ENCODE results near the gene ARID2.

The ARID2 gene

DNA sequence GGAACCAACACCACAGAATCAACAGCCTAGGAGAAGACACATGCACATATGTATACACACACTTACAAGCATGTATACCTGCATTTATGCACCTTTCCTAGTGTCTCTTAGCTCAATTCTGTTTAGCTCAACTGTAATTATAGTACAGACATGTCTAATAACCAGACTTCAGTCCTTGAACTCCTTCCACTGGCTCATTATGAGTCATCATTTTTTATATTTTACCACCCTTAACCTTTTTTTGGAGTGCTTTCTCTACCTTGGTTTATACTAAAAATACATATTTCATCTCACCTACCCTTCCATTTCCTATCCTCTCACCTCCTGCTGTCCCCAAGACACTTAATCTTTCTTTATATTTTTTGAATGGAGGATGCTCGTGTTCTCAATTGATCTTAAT, 110.4 kb downstream of the ARID2 start:
- H3K4me3 ChIP-seq (ENCODE audit: low read depth, low read length): no peak overlapping the region
- H3K36me3 ChIP-seq (ENCODE audit: control insufficient read depth in 2 of 2, insufficient read depth in 1 of 2, low read length in 2 of 2): peaks cover 37 to 52% of the 10 kb centered on the region in 2 experiments
- no peaks in the 10 kb centered on the region for H3K4me1 ChIP-seq (ENCODE audit: control insufficient read depth, insufficient read depth, low read length)
- ChIA-PET POLR2A (no interaction called here), CTCF (interaction anchor here (0.5 kb wide), 1 partner anchor 644 kb away, joined by 3 read pairs; no protein-coding TSS in a partner anchor)
- H3K27ac ChIP-seq (ENCODE audit: extremely low read depth, low read depth, low read length): no peak overlapping the region
- no peaks in the 10 kb centered on the region for H3K9me3 ChIP-seq (ENCODE audit: control insufficient read depth, insufficient read depth, low read depth, low read length)
- TF ChIP-seq, protein P1, sequence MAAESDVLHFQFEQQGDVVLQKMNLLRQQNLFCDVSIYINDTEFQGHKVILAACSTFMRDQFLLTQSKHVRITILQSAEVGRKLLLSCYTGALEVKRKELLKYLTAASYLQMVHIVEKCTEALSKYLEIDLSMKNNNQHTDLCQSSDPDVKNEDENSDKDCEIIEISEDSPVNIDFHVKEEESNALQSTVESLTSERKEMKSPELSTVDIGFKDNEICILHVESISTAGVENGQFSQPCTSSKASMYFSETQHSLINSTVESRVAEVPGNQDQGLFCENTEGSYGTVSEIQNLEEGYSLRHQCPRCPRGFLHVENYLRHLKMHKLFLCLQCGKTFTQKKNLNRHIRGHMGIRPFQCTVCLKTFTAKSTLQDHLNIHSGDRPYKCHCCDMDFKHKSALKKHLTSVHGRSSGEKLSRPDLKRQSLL (tag by site-specific recombination; IDR thresholded peaks at IDR 0.05): no peak
- TF ChIP-seq, protein P2, sequence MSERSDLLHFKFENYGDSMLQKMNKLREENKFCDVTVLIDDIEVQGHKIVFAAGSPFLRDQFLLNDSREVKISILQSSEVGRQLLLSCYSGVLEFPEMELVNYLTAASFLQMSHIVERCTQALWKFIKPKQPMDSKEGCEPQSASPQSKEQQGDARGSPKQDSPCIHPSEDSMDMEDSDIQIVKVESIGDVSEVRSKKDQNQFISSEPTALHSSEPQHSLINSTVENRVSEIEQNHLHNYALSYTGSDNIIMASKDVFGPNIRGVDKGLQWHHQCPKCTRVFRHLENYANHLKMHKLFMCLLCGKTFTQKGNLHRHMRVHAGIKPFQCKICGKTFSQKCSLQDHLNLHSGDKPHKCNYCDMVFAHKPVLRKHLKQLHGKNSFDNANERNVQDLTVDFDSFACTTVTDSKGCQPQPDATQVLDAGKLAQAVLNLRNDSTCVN (tag by site-specific recombination; optimal IDR thresholded peaks at IDR 0.05): no peak
- no peak for TF ChIP-seq ZNF404 (tag by site-specific recombination; IDR thresholded peaks at IDR 0.05)
- no peak for TF ChIP-seq GLIS1 (tag by site-specific recombination; IDR thresholded peaks at IDR 0.05)
- no peak for TF ChIP-seq ZNF623 (tag by site-specific recombination; IDR thresholded peaks at IDR 0.05)
- no peak for TF ChIP-seq RBAK (tag by site-specific recombination; IDR thresholded peaks at IDR 0.05)
- no peak for TF ChIP-seq ZNF24 (tag by site-specific recombination; IDR thresholded peaks at IDR 0.05)
- no peak for TF ChIP-seq ZFP3 (tag by site-specific recombination; IDR thresholded peaks at IDR 0.05; ENCODE audit: low read depth)
- TF ChIP-seq, protein P3, sequence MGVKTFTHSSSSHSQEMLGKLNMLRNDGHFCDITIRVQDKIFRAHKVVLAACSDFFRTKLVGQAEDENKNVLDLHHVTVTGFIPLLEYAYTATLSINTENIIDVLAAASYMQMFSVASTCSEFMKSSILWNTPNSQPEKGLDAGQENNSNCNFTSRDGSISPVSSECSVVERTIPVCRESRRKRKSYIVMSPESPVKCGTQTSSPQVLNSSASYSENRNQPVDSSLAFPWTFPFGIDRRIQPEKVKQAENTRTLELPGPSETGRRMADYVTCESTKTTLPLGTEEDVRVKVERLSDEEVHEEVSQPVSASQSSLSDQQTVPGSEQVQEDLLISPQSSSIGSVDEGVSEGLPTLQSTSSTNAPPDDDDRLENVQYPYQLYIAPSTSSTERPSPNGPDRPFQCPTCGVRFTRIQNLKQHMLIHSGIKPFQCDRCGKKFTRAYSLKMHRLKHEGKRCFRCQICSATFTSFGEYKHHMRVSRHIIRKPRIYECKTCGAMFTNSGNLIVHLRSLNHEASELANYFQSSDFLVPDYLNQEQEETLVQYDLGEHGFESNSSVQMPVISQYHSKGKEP (tag by site-specific recombination; IDR thresholded peaks at IDR 0.05): no peak
- no peak for TF ChIP-seq KLF10 (tag by site-specific recombination; IDR thresholded peaks at IDR 0.05)
- TF ChIP-seq, protein P4, sequence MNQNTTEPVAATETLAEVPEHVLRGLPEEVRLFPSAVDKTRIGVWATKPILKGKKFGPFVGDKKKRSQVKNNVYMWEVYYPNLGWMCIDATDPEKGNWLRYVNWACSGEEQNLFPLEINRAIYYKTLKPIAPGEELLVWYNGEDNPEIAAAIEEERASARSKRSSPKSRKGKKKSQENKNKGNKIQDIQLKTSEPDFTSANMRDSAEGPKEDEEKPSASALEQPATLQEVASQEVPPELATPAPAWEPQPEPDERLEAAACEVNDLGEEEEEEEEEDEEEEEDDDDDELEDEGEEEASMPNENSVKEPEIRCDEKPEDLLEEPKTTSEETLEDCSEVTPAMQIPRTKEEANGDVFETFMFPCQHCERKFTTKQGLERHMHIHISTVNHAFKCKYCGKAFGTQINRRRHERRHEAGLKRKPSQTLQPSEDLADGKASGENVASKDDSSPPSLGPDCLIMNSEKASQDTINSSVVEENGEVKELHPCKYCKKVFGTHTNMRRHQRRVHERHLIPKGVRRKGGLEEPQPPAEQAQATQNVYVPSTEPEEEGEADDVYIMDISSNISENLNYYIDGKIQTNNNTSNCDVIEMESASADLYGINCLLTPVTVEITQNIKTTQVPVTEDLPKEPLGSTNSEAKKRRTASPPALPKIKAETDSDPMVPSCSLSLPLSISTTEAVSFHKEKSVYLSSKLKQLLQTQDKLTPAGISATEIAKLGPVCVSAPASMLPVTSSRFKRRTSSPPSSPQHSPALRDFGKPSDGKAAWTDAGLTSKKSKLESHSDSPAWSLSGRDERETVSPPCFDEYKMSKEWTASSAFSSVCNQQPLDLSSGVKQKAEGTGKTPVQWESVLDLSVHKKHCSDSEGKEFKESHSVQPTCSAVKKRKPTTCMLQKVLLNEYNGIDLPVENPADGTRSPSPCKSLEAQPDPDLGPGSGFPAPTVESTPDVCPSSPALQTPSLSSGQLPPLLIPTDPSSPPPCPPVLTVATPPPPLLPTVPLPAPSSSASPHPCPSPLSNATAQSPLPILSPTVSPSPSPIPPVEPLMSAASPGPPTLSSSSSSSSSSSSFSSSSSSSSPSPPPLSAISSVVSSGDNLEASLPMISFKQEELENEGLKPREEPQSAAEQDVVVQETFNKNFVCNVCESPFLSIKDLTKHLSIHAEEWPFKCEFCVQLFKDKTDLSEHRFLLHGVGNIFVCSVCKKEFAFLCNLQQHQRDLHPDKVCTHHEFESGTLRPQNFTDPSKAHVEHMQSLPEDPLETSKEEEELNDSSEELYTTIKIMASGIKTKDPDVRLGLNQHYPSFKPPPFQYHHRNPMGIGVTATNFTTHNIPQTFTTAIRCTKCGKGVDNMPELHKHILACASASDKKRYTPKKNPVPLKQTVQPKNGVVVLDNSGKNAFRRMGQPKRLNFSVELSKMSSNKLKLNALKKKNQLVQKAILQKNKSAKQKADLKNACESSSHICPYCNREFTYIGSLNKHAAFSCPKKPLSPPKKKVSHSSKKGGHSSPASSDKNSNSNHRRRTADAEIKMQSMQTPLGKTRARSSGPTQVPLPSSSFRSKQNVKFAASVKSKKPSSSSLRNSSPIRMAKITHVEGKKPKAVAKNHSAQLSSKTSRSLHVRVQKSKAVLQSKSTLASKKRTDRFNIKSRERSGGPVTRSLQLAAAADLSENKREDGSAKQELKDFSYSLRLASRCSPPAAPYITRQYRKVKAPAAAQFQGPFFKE (tag by site-specific recombination; IDR thresholded peaks at IDR 0.05; ENCODE audit: borderline replicate concordance): no peak

DNA sequence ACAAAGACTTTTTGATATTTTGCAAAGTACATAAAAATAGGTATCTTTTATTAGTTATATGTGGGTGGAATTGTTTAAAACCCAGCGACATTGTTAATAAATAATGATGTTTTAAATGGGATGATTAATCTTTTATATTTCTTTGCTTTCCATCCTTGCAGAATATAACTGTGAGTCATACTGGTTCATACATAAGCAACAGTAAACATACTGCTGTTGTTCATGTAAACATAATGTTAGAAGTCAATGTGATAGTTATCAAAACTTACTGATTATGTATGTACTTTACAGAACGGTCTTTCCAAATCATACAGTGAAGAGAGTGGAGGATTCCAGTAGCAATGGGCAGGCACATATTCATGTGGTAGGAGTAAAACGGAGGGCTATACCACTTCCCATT, 119.8 kb downstream of the ARID2 start:
- ChIA-PET POLR2A (no interaction called here), CTCF (no interaction called here)

More for the DNA sequence above, 119.8 kb downstream of the ARID2 start:
- H3K27ac ChIP-seq (ENCODE audit: extremely low read depth, low read depth, low read length): no peak overlapping the region
- H3K4me1 ChIP-seq (ENCODE audit: control insufficient read depth, insufficient read depth, low read length): no peaks in the 10 kb centered on the region
- H3K9me3 ChIP-seq (ENCODE audit: control insufficient read depth, insufficient read depth, low read depth, low read length): no peaks in the 10 kb centered on the region
- peaks cover 35 to 53% of the 10 kb centered on the region in 2 experiments; a peak in 2 of 3 replicates for H3K36me3 ChIP-seq (ENCODE audit: control insufficient read depth in 2 of 2, insufficient read depth in 1 of 2, low read length in 2 of 2)
- TF ChIP-seq ZNF658 (tag by site-specific recombination; IDR thresholded peaks at IDR 0.05) (no peak), ZNF184 (tag by site-specific recombination; IDR thresholded peaks at IDR 0.05) (no peak), ZNF626 (tag by site-specific recombination; IDR thresholded peaks at IDR 0.05) (no peak), PRDM1 (tag by site-specific recombination; IDR thresholded peaks at IDR 0.05) (no peak), ZBTB21 (tag by site-specific recombination; IDR thresholded peaks at IDR 0.05) (no peak), ZNF311 (tag by site-specific recombination; IDR thresholded peaks at IDR 0.05; ENCODE audit: borderline replicate concordance) (no peak)
- H3K4me3 ChIP-seq (ENCODE audit: low read depth, low read length): no peak overlapping the region

All from HEK293 (cell line).